Adrenal gland (tissue), 5 donors: Measurements from ENCODE around the gene ANKRD45.

Experiments
- POLR2A ChIP-seq, 2 donors: fragments of 450-650 bp; IDR thresholded peaks; one replicate each; pipeline ENCODE4 v1.6.1; 2017; ENCODE audit warnings: antibody characterized with exemption in 2 of 2, mild to moderate bottlenecking in 2 of 2, moderate library complexity in 1 of 2
- TF ChIP-seq, protein P1 (sequence below), 6 experiments: fragments of 450-650 bp in 4 of 6; fragments of 200-600 bp in 2 of 6; sonication (generic) in 1 of 6; IDR thresholded peaks; 1 replicate in 5 of 6; 2 replicates in 1 of 6; pipeline versions ENCODE4 v1.5.1 to v1.8.0; 2016 to 2021; ENCODE audit warnings: antibody characterized with exemption in 6 of 6, mild to moderate bottlenecking in 2 of 6, moderate library complexity in 1 of 6
- donor health status: DM: no; HTN: no; CAD: no.

DNA sequence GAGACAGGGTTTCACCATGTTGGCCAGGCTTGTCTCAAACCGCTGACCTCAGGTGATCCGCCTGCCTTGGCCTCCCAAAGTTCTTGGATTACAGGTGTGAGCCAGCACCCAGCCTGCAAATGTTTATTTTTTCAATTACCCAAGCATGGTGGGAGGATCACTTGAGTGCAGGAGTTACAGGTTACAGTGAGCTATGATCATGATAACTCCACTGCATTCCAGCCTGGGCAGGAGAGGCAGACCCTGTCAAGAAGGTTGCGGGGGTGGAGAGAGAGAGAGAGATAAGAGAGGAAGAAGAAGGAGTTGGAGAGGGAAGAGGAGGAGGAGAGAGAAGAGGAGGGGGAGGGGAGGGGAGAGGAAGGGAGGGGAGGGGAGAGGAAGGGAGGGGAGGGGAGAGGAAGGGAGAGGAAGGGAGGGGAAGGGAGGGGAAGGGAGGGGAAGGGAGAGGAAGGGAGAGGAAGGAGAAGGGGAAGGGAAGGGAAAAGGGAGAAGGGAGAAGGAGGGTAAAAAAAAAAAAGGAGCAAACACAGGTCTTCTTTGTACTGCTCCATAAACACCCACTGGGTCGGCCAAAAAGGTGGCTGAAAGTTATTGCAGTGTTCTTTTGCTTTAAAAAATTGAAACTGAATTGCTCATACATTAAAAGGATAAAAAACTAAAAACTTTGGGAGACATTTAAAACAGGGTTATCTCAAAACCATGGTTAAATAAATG is 61.0 kb downstream of the ANKRD45 start:
- no peak for TF ChIP-seq POLR2A (IDR thresholded peaks at IDR 0.05)
- TF ChIP-seq, protein P1, sequence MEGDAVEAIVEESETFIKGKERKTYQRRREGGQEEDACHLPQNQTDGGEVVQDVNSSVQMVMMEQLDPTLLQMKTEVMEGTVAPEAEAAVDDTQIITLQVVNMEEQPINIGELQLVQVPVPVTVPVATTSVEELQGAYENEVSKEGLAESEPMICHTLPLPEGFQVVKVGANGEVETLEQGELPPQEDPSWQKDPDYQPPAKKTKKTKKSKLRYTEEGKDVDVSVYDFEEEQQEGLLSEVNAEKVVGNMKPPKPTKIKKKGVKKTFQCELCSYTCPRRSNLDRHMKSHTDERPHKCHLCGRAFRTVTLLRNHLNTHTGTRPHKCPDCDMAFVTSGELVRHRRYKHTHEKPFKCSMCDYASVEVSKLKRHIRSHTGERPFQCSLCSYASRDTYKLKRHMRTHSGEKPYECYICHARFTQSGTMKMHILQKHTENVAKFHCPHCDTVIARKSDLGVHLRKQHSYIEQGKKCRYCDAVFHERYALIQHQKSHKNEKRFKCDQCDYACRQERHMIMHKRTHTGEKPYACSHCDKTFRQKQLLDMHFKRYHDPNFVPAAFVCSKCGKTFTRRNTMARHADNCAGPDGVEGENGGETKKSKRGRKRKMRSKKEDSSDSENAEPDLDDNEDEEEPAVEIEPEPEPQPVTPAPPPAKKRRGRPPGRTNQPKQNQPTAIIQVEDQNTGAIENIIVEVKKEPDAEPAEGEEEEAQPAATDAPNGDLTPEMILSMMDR (IDR thresholded peaks at IDR 0.05), result no peak
